Spleen (tissue), 7 donors: Measurements from ENCODE around the gene BRINP1.

Experiments used
- CTCF ChIP-seq, 11 experiments: fragments of 200-600 bp in 7 of 11; fragments of 450-650 bp in 4 of 11; sonication (generic) in 4 of 11; IDR thresholded peaks in 8 of 11; conservative IDR thresholded peaks in 3 of 11; 1 replicate in 7 of 11; 2 replicates in 4 of 11; pipeline versions ENCODE4 v1.4.0 to v1.8.0; 2016 to 2021; ENCODE audit warnings: antibody characterized with exemption in 11 of 11, inconsistent platforms in 4 of 11, mild to moderate bottlenecking in 1 of 11
- POLR2A ChIP-seq, 3 donors: fragments of 450-650 bp; IDR thresholded peaks; one replicate each; pipeline ENCODE4 v1.5.1; 2017; ENCODE audit warnings: antibody characterized with exemption in 3 of 3, mild to moderate bottlenecking in 1 of 3
- POLR2AphosphoS5 ChIP-seq, 3 donors: sonication (generic); formaldehyde crosslinking; IDR thresholded peaks; one replicate each; pipeline ENCODE4 v1.5.1; 2017; ENCODE audit warnings: antibody characterized with exemption in 3 of 3
- donor health status: DM: no; HTN: no; CAD: no; lungs with moderate emphysema.
- donor health status: DM: no; HTN: no; CAD: no.
- donor health status: DM: no; HTN: no; CAD: no.

DNA sequence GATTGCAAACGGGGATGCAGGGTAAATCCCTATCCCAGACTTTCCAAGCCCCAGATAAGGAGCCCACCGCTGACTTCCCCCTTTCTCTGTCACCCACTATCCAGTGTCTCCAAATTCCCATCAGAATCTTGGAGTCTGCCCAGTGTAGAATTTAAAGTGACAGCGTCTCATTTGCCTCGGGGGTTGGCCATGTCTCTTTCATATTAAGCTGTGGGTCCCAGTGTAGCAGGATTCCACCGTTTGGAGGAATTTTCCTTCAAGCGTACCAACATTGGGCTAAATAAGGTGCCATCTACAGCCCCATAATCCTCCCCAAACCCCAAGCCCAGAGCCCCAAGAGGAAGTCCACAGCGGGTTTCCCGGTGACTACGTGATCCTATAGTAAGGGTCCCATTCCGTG lies 1.1 kb downstream of the BRINP1 start:
- TF ChIP-seq CTCF (IDR thresholded peaks at IDR 0.05 in 8 of 11, conservative IDR thresholded peaks at IDR 0.05 in 3 of 11) (no peak), POLR2A (IDR thresholded peaks at IDR 0.05) (no peak), POLR2AphosphoS5 (IDR thresholded peaks at IDR 0.05) (no peak)
